PFSK-1 (cell line): ENCODE results near the gene TWIST1.

Experiments used
- FOXP2 ChIP-seq: optimal IDR thresholded peaks from 2 replicates; pipeline ENCODE3; 2011; ENCODE audit warnings: borderline replicate concordance, control low read depth, inconsistent platforms; ENCODE audit not compliant: insufficient read depth; ENCODE audit errors: extremely low read length, extremely low read depth
- POLR2AphosphoS5 ChIP-seq: IDR thresholded peaks from 2 replicates; pipeline ENCODE4 v1.6.1; 2012; ENCODE audit warnings: low read depth, mild to moderate bottlenecking, control low read depth, low read length, moderate library complexity
- REST ChIP-seq, 2 experiments: IDR thresholded peaks; 2 replicates each; pipeline versions ENCODE4 v1.6.1 to v1.8.0; 2011 to 2012; ENCODE audit warnings: low read depth in 2 of 2, low read length in 2 of 2, control low read depth in 1 of 2, inconsistent platforms in 1 of 2, mild to moderate bottlenecking in 1 of 2, moderate library complexity in 1 of 2; ENCODE audit not compliant: insufficient read depth in 1 of 2
- SIN3A ChIP-seq: IDR thresholded peaks from 2 replicates; pipeline ENCODE4 v1.6.1; 2012; ENCODE audit warnings: mild to moderate bottlenecking, low read length, moderate library complexity, borderline replicate concordance; ENCODE audit not compliant: insufficient read depth
- TAF1 ChIP-seq: IDR thresholded peaks from 2 replicates; pipeline ENCODE4 v1.6.1; 2012; ENCODE audit warnings: low read length, control low read depth, borderline replicate concordance; ENCODE audit not compliant: insufficient read depth

TWIST1 gene

DNA sequence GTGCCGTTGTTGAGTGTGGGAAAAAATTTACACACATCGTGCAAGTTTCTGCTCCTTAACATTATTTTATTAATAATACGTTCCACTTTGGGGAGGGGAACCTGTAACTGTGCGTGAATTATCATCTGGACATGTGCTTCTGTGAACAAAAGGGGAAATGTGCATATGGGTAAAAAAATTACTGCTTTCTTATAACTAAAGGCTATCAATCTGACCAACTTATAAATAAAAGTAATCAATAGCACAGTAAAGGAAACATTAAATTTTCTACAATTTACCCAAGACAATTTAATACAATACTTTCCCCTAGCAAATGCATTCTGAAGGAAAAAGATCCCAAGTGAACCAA, 4.5 kb downstream of the TWIST1 start:
- TF ChIP-seq TAF1 (no peak), SIN3A (no peak), FOXP2 (no peak), POLR2AphosphoS5 (no peak), REST (IDR thresholded peaks at IDR 0.05; ENCODE audit: insufficient read depth in 1 of 2, low read depth in 2 of 2, low read length in 2 of 2) (no peak)

GRCh38 chr7:19112274-19113001, 5.0 kb downstream of the TWIST1 start:
- TF ChIP-seq REST (IDR thresholded peaks at IDR 0.05; ENCODE audit: insufficient read depth in 1 of 2, low read depth in 2 of 2, low read length in 2 of 2), result no peak
- TF ChIP-seq POLR2AphosphoS5, result no peak
- TF ChIP-seq TAF1, result no peak
- no peak for TF ChIP-seq SIN3A

- TF ChIP-seq TAF1, result no peak
- no peak for TF ChIP-seq POLR2AphosphoS5
- no peak for TF ChIP-seq FOXP2
- TF ChIP-seq REST (IDR thresholded peaks at IDR 0.05; ENCODE audit: insufficient read depth in 1 of 2, low read depth in 2 of 2, low read length in 2 of 2), result no peak
- TF ChIP-seq SIN3A, result no peak
Observed at GRCh38 chr7:19111474-19112273, 5.8 kb downstream of the TWIST1 start.

DNA sequence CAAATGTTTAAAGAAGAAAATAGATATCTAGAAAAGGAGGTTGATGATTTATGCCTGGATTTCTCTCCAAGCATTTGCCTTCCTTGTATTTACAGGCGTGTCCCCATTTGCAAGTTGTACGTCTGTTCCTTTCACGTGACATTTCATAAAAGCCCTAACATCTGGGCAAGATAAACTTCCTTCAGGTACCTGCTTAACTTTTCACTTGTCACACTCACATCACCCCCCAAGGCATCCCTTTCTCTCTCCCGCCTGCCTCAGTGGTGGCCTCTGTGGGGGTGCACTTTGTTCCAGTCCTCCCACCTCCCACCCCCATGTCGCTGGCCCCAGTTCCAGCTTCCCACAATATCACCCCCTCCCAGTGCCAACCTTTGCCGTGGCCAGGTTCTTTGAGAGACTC, 6.7 kb downstream of the TWIST1 start:
- TF ChIP-seq SIN3A (no peak), FOXP2 (no peak), REST (IDR thresholded peaks at IDR 0.05; ENCODE audit: insufficient read depth in 1 of 2, low read depth in 2 of 2, low read length in 2 of 2) (no peak), POLR2AphosphoS5 (no peak), TAF1 (no peak)
